Activated CD4-positive, alpha-beta T cell treated with anti-CD3 and anti-CD28 coated beads for 24 hours (primary cell): Measurements from ENCODE around the gene HCFC1R1.

Source experiments
- DNase-seq, 2 donors: peaks; one replicate each; pipeline ENCODE4 v3.0.0-alpha.2; 2020; ENCODE audit warnings: low read depth in 2 of 2

Gene HCFC1R1

GRCh38 chr16:2976201-2976600 is 47.5 kb downstream of the HCFC1R1 start:
- DNase-seq, result no peak

- DNase-seq, result no peak
These were observed 48.5 kb downstream of the HCFC1R1 start for GRCh38 chr16:2975161-2975795.

GRCh38 chr16:2974319-2975056 is 49.3 kb downstream of the HCFC1R1 start:
- no peak for DNase-seq

- DNase-seq, result no peak
These were observed 50.0 kb downstream of the HCFC1R1 start for GRCh38 chr16:2973605-2974318.

- DNase-seq, result no peak
These were observed 50.6 kb downstream of the HCFC1R1 start for GRCh38 chr16:2973093-2973492.
